Measurements from ENCODE around the gene KCNK1. TPM values are rescaled to one million over a fixed set of nuclear protein-coding genes. Genes with fewer than 3 reads are reported as not detected.
"Not testable (repeated sequence)": the region's sequence is repeated elsewhere in the genome, so short reads cannot be mapped to it uniquely, and the experiment has no call there.

Gene KCNK1
- total and polyA plus RNA-seq, 3 experiments from 2014 or later = 1.1 to 1.4 TPM; not detected in 1

DNA sequence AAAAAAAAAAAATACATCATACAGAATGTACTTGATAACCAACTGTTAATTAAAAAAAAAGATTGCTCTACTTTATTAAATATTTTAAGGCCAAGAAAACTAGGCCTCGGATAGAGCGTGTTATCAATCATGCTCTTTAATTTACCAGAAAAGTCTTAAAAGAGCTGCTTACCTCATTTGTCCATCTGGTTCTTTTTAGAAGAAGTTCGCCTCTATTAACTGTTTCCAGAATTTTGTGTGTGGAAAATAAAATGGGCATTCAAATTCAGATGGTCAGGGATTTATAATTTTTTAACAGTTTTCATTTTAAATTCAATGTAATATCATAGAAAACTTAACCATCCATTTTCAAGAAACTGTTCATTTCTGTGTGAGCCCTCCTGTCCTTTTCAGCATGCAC, 53.8 kb downstream of the KCNK1 start:
- H3K27ac Mint-ChIP-seq = no peak overlapping the region
- H3K4me3 Mint-ChIP-seq = no peak overlapping the region
- DNase-seq = no peak
- no peaks in the 10 kb centered on the region for H3K36me3 Mint-ChIP-seq
- peaks cover 0 to 4% (median 0%) of the 10 kb centered on the region in 5 donors for H3K9me3 Mint-ChIP-seq
- no peak overlapping the region for H3K27ac ChIP-seq (ENCODE audit: low read depth, low read length)
- H3K27me3 ChIP-seq (ENCODE audit: insufficient read depth, low read length, poor library complexity, severe bottlenecking) = no peaks in the 10 kb centered on the region
- no peaks in the 10 kb centered on the region for H3K4me1 Mint-ChIP-seq
- H3K4me1 ChIP-seq (ENCODE audit: insufficient read depth, low read length) = no peaks in the 10 kb centered on the region
- no peaks in the 10 kb centered on the region for H3K9me3 ChIP-seq (ENCODE audit: low read length)
- no peak overlapping the region for H3K4me3 ChIP-seq (ENCODE audit: low read length)
- H3K36me3 ChIP-seq (ENCODE audit: insufficient read depth, low read length) = no peaks in the 10 kb centered on the region
- ChIA-PET CTCF (no interaction called here), POLR2A (no interaction called here)
- H3K27me3 Mint-ChIP-seq = peaks cover 0 to 4% of the 10 kb centered on the region in 2 donors

- CTCF ChIA-PET = interaction anchor here (1.0 kb wide), 1 partner anchor 10 kb away, joined by 3 read pairs; no protein-coding TSS in a partner anchor
- H3K27ac ChIP-seq (ENCODE audit: low read depth, low read length) = no peak overlapping the region
- no peak overlapping the region for H3K4me3 Mint-ChIP-seq
These were observed 54.3 kb downstream of the KCNK1 start for GRCh38 chr1:233668146-233668724.

DNA sequence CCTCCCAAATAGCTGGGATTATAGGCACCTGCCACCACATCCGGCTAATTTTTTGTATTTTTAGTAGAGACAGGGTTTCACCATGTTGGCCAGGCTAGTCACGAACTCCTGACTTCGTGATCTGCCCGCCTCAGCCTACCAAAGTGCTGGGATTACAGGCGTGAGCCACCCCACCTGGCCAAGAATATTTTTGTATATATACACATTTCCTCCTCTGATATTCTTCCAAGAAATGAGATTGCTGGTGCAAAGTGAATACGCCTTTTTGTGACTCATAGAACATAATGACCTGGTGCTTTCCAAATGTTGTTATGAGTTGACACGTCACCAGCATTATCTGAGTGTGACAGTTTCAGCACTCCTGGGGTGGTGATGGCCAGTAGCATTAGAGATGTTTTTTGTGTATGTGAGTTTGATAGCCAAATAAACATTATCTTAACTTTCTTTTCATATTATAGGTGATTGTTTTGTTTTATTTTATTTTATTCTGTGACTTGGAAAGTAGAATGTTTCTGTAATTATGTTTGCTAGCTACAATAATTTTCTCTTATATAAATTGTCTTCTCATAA, 54.9 kb downstream of the KCNK1 start:
- ChIA-PET POLR2A (no interaction called here), CTCF (interaction anchor here (1.0 kb wide), 1 partner anchor 10 kb away, joined by 3 read pairs; no protein-coding TSS in a partner anchor)
- Mint-ChIP-seq H3K27me3 (peaks cover 0 to 13% of the 10 kb centered on the region in 2 donors), H3K36me3 (no peaks in the 10 kb centered on the region), H3K9me3 (peaks cover 0 to 4% (median 0%) of the 10 kb centered on the region in 5 donors), H3K4me3 (peak overlapping the region in 1 of 7 donors; percentile 29), H3K27ac (no peak overlapping the region), H3K4me1 (no peaks in the 10 kb centered on the region)
- H3K4me3 ChIP-seq (ENCODE audit: low read length) = no peak overlapping the region
- peak overlapping the region; percentile 22 for H3K27ac ChIP-seq (ENCODE audit: low read depth, low read length)
- no peak for DNase-seq
- H3K4me1 ChIP-seq (ENCODE audit: insufficient read depth, low read length) = no peaks in the 10 kb centered on the region
- H3K36me3 ChIP-seq (ENCODE audit: insufficient read depth, low read length) = no peaks in the 10 kb centered on the region
- H3K9me3 ChIP-seq (ENCODE audit: low read length) = no peaks in the 10 kb centered on the region
- no peaks in the 10 kb centered on the region for H3K27me3 ChIP-seq (ENCODE audit: insufficient read depth, low read length, poor library complexity, severe bottlenecking)

More at GRCh38 chr1:233668146-233668724, 54.3 kb downstream of the KCNK1 start:
- H3K9me3 ChIP-seq (ENCODE audit: low read length) = no peaks in the 10 kb centered on the region
- H3K4me3 ChIP-seq (ENCODE audit: low read length) = no peak overlapping the region
- H3K36me3 Mint-ChIP-seq = no peaks in the 10 kb centered on the region
- no peaks in the 10 kb centered on the region for H3K4me1 Mint-ChIP-seq
- H3K4me1 ChIP-seq (ENCODE audit: insufficient read depth, low read length) = no peaks in the 10 kb centered on the region
- H3K27ac Mint-ChIP-seq = no peak overlapping the region
- POLR2A ChIA-PET = no interaction called here
- no peak for DNase-seq
- H3K9me3 Mint-ChIP-seq = peaks cover 0 to 4% (median 0%) of the 10 kb centered on the region in 5 donors
- H3K27me3 Mint-ChIP-seq = peaks cover 0 to 9% of the 10 kb centered on the region in 2 donors
- H3K27me3 ChIP-seq (ENCODE audit: insufficient read depth, low read length, poor library complexity, severe bottlenecking) = no peaks in the 10 kb centered on the region
- H3K36me3 ChIP-seq (ENCODE audit: insufficient read depth, low read length) = no peaks in the 10 kb centered on the region

DNA sequence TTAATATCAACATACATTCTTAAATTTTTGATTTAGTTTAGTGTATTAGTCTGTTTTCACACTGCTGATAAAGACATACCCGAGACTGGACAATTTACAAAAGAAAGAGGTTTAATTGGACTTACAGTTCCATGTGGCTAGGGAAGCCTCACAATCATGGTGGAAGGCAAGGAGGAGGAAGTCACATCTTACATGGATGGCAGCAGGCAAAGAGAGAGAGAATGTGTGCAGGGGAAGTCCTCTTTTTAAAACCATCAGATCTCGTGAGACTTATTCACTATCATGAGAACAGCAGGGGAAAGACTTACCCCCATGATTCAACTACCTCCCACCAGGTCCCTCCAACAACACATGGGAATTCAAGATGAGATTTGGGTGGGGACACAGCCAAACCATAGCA, 56.5 kb downstream of the KCNK1 start:
- H3K36me3 Mint-ChIP-seq; H3K9me3 Mint-ChIP-seq; H3K27ac ChIP-seq (ENCODE audit: low read depth, low read length); POLR2A ChIA-PET; H3K4me1 Mint-ChIP-seq; CTCF ChIA-PET; H3K36me3 ChIP-seq (ENCODE audit: insufficient read depth, low read length); H3K27me3 ChIP-seq (ENCODE audit: insufficient read depth, low read length, poor library complexity, severe bottlenecking); H3K27ac Mint-ChIP-seq; DNase-seq; H3K4me1 ChIP-seq (ENCODE audit: insufficient read depth, low read length); H3K9me3 ChIP-seq (ENCODE audit: low read length); H3K4me3 ChIP-seq (ENCODE audit: low read length); H3K4me3 Mint-ChIP-seq: not testable (repeated sequence)
- peaks cover 0 to 17% of the 10 kb centered on the region in 2 donors for H3K27me3 Mint-ChIP-seq

GRCh38 chr1:233671286-233671685, 57.4 kb downstream of the KCNK1 start:
- Mint-ChIP-seq H3K4me3 (no peak overlapping the region), H3K27me3 (peaks cover 0 to 17% of the 10 kb centered on the region in 2 donors), H3K9me3 (no peaks in the 10 kb centered on the region), H3K4me1 (no peaks in the 10 kb centered on the region), H3K36me3 (no peaks in the 10 kb centered on the region), H3K27ac (no peak overlapping the region)
- H3K27ac ChIP-seq (ENCODE audit: low read depth, low read length) = no peak overlapping the region
- DNase-seq = no peak
- ChIA-PET CTCF (no interaction called here), POLR2A (no interaction called here)
- no peaks in the 10 kb centered on the region for H3K36me3 ChIP-seq (ENCODE audit: insufficient read depth, low read length)
- H3K9me3 ChIP-seq (ENCODE audit: low read length) = no peaks in the 10 kb centered on the region
- H3K4me1 ChIP-seq (ENCODE audit: insufficient read depth, low read length) = no peaks in the 10 kb centered on the region
- H3K27me3 ChIP-seq (ENCODE audit: insufficient read depth, low read length, poor library complexity, severe bottlenecking) = no peaks in the 10 kb centered on the region
- H3K4me3 ChIP-seq (ENCODE audit: low read length) = no peak overlapping the region

DNA sequence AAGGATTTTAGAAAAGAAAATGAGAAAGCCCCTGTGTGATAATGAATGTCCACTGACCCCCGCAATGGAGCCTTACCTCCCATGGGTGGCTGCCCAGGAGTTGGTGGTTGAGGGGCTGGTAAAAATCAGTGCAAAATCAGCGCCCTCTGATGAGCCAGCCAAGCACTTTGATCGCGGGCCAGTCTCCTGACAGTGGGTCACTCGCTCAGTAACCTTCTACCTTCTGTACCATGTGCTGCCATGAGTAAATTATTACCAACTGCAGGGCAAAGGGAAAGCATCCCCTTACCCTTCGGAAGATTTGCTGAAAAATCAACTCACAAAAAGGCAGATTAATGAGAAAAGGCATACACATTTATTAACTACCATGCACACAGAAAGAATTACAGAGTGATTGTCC, 58.8 kb downstream of the KCNK1 start:
- H3K27me3 ChIP-seq (ENCODE audit: insufficient read depth, low read length, poor library complexity, severe bottlenecking) = no peaks in the 10 kb centered on the region
- H3K4me3 ChIP-seq (ENCODE audit: low read length) = no peak overlapping the region
- H3K4me1 ChIP-seq (ENCODE audit: insufficient read depth, low read length) = no peaks in the 10 kb centered on the region
- Mint-ChIP-seq H3K4me1 (no peaks in the 10 kb centered on the region), H3K4me3 (no peak overlapping the region), H3K27ac (no peak overlapping the region), H3K36me3 (no peaks in the 10 kb centered on the region), H3K27me3 (peaks cover 0 to 26% of the 10 kb centered on the region in 2 donors), H3K9me3 (no peaks in the 10 kb centered on the region)
- ChIA-PET CTCF (no interaction called here), POLR2A (no interaction called here)
- H3K27ac ChIP-seq (ENCODE audit: low read depth, low read length) = no peak overlapping the region
- no peaks in the 10 kb centered on the region for H3K36me3 ChIP-seq (ENCODE audit: insufficient read depth, low read length)
- DNase-seq = no peak
- H3K9me3 ChIP-seq (ENCODE audit: low read length) = no peaks in the 10 kb centered on the region

DNA sequence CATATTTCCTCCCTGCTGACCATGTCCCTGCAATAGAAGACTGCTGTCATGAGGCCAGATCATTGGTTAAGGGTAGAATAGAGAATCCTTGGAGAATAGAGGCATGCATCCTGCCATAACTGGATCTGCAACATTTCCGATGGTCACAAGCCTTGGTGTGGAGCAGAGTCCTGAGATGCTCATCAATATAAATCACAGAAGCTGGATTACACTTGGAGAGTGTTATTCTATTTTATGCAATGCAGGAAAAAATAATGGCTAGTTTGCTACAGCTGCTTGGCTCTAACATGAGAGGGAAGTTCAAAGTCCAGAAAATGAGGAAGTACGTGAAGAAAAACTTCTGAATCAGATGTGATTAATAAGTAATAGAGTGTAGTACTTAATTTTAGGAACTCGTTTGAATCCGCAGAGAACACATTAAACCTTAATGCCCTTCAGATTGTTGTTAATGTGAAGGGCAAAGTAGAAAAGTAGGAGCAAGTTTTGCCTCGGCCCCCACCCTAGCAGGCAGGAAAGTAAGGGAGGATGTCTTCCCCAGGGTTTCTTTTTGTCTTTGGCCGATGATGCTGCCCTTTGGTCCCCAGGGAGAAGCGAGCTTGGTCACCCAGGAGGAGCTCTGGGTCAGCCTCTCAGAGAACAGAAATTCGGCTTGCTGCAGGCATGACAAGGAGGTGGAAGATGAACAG, 59.5 kb downstream of the KCNK1 start:
- no peak overlapping the region for H3K27ac ChIP-seq (ENCODE audit: low read depth, low read length)
- no peaks in the 10 kb centered on the region for H3K9me3 ChIP-seq (ENCODE audit: low read length)
- H3K4me3 Mint-ChIP-seq = no peak overlapping the region
- no peaks in the 10 kb centered on the region for H3K4me1 Mint-ChIP-seq
- no peaks in the 10 kb centered on the region for H3K36me3 ChIP-seq (ENCODE audit: insufficient read depth, low read length)
- H3K9me3 Mint-ChIP-seq = no peaks in the 10 kb centered on the region
- no peak overlapping the region for H3K27ac Mint-ChIP-seq
- no peaks in the 10 kb centered on the region for H3K36me3 Mint-ChIP-seq
- no peak for DNase-seq
- no peaks in the 10 kb centered on the region for H3K4me1 ChIP-seq (ENCODE audit: insufficient read depth, low read length)
- CTCF ChIA-PET = no interaction called here
- peaks cover 0 to 26% of the 10 kb centered on the region in 2 donors for H3K27me3 Mint-ChIP-seq
- no peak overlapping the region for H3K4me3 ChIP-seq (ENCODE audit: low read length)
- POLR2A ChIA-PET = no interaction called here
- no peaks in the 10 kb centered on the region for H3K27me3 ChIP-seq (ENCODE audit: insufficient read depth, low read length, poor library complexity, severe bottlenecking)

DNA sequence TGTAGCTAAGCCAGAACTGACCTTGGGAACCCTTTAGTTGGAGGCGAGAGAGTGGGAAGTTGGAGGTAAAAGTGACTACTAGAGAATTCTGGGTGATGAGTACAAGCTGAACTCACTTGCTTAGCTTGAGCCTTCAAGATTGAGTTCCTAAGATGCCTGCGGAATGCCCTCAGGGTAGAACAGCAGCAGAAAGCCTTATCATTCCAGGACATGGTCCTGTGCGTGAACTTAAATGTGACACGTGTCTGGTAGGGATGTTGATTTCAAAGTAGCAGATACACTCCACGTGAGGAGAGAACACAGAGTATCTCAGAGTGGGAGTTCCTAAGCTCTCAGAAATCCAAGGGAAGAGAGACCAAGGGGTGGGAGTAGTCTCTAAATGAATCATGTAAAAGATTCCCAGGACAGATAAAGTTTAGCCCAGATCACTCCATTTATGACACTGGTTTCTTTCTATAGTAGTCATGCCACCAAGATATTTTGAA, 60.1 kb downstream of the KCNK1 start:
- Mint-ChIP-seq H3K4me3 (no peak overlapping the region), H3K4me1 (no peaks in the 10 kb centered on the region), H3K27ac (peak overlapping the region in 1 of 8 donors; percentile 87), H3K27me3 (peaks cover 0 to 26% of the 10 kb centered on the region in 2 donors), H3K9me3 (no peaks in the 10 kb centered on the region), H3K36me3 (no peaks in the 10 kb centered on the region)
- H3K27me3 ChIP-seq (ENCODE audit: insufficient read depth, low read length, poor library complexity, severe bottlenecking) = no peaks in the 10 kb centered on the region
- POLR2A ChIA-PET = no interaction called here
- no peaks in the 10 kb centered on the region for H3K36me3 ChIP-seq (ENCODE audit: insufficient read depth, low read length)
- DNase-seq = no peak
- no peak overlapping the region for H3K4me3 ChIP-seq (ENCODE audit: low read length)
- no peaks in the 10 kb centered on the region for H3K9me3 ChIP-seq (ENCODE audit: low read length)
- no peak overlapping the region for H3K27ac ChIP-seq (ENCODE audit: low read depth, low read length)
- CTCF ChIA-PET = no interaction called here
- no peaks in the 10 kb centered on the region for H3K4me1 ChIP-seq (ENCODE audit: insufficient read depth, low read length)
